GM12873 (cell line): ENCODE results near the gene PLA2G4E.

ENCODE experiments used
- TF ChIP-seq, protein P1 (sequence below): IDR thresholded peaks from 2 replicates; pipeline ENCODE4 v1.5.1; 2012; ENCODE audit warnings: low read depth, mild to moderate bottlenecking, moderate library complexity, low read length, control low read depth; ENCODE audit not compliant: insufficient read depth; ENCODE audit errors: missing control alignments

PLA2G4E gene

DNA sequence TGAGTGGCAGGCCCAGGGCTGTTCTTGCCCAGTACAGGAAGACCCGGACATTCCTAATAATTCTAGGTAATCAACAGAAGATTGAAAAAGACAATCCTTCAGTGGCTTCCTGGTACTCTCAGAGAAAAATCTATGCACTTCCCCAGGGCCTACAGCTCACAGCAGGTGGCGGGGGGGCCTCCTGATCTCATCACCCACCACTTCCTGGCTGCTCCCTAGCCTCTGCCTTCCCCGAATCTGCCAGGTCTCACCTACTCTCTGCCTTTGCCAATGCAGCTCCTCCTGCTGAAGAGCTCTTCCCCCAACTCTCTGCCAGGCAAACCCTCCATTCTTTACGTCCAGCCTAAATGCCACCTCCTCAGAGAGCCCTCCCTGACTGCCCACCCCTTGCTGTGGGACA, 86.0 kb downstream of the PLA2G4E start:
- TF ChIP-seq, protein P1, sequence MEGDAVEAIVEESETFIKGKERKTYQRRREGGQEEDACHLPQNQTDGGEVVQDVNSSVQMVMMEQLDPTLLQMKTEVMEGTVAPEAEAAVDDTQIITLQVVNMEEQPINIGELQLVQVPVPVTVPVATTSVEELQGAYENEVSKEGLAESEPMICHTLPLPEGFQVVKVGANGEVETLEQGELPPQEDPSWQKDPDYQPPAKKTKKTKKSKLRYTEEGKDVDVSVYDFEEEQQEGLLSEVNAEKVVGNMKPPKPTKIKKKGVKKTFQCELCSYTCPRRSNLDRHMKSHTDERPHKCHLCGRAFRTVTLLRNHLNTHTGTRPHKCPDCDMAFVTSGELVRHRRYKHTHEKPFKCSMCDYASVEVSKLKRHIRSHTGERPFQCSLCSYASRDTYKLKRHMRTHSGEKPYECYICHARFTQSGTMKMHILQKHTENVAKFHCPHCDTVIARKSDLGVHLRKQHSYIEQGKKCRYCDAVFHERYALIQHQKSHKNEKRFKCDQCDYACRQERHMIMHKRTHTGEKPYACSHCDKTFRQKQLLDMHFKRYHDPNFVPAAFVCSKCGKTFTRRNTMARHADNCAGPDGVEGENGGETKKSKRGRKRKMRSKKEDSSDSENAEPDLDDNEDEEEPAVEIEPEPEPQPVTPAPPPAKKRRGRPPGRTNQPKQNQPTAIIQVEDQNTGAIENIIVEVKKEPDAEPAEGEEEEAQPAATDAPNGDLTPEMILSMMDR: no peak

DNA sequence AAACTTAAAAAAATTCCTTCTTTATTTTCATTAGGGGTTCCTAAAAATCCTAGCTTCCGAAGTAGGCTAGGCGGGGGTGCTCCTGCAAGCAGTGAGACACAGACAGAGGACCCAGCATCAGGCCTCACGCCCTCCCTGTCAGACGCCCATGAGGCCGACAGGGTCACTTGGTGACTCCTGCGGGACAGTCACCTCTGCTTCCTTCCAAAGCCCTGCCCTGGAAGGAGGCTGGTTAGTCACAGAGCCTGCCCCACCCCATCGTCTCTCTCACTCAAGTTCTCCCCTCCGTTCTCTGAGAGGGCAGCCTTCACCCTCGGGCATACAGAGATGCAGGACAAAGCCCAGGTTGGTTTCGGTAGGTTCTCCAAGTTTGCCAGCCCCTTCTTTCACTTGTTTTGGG, 87.1 kb downstream of the PLA2G4E start:
- TF ChIP-seq, protein P1: no peak

DNA sequence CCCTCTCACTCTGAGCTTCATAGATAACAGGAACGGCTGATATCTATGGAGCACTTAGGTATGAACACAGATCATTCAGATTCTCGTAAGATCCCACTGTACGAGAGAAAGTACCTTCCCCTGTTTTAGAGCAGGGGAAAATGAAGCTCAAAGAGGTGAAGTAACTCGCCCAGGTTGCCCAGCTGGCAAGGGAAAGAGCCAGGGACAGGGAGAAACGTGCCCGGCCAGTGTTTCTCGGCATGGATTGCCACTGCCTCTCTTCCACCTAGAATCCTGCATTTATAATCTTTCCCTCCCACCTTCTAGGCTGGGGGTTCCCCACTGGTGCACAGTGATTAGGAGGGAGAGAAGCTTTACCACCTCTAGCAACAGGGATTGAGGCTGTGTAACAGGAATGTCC, 87.5 kb downstream of the PLA2G4E start:
- TF ChIP-seq, protein P1: no peak

DNA sequence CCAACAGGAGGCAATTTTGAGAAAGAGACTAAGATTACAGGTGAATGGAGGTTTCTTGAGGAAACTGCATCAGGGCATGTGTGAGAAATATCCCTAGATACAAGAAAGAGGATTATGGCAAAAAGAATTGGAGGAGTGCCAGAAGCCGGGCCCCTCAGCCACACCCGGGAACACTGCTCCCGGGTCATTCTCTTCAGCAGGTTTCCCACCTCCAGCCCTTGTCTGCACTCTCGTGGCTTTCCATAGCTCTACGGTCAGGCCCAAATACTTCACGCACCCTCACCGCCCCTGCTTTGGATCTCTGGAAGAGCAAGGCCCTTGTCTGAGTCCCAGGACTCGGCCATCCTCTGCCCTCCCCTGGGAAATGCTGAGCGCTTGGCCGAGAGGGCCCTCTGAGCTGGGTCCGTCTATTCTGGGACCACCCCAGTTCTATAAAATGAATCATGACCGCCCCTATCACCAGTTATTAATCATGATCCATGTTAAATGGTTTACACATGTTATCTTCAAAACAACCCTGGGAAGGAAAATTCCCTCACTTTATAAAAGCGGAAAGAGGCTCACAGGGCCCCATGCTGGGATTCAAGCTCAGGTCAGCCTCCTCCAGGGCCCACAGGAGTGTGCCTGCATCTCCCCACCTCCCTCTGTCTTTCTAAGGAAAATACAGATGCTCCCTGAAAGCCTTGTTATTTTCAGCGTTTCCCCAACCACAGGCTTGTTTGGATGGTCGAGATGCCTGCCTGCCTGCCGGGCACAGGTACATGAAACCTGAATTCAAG, 88.1 kb downstream of the PLA2G4E start:
- TF ChIP-seq, protein P1: no peak

DNA sequence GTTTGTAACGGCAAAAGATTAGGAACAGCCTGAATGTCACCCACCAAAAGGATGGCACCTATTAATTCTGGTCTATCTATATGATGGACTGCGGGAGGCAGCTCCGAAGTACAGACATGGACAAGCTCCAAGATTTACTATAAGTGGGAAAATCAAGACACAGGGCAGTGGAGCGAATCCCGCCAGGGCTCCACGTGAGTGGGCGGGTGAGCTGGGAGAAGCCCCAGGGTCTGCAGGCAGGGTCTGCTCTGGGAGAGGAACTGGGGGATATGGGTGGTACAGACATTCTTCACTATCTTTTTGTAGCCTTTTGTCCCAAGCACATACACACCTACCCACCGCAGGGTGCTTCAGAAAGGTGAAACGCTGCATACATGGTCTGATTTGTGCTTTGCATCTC, 88.7 kb downstream of the PLA2G4E start:
- TF ChIP-seq, protein P1: no peak
